ENCODE data around the gene PMIS2. TPM values are rescaled to one million over a fixed set of nuclear protein-coding genes. Genes with fewer than 3 reads are reported as not detected.
A peak's percentile ranks its signal among the peaks of the same experiment; 100 is the strongest.

PMIS2 gene
- polyA plus RNA-seq (2013, experiment 1 of 4) = not detected
- not detected for polyA plus RNA-seq (2013, experiment 2 of 4)
- not detected for polyA plus RNA-seq (2013, experiment 3 of 4)
- polyA plus RNA-seq (2013, experiment 4 of 4) = not detected

- WGBS, 2 experiments = 81 to 83% methylated on average over 16 of the region's 16 CpGs
- Histone ChIP-seq H3K27me3 (ENCODE audit: control insufficient read depth, insufficient read depth, low read length, poor library complexity, severe bottlenecking) (peaks cover 8% of the 10 kb centered on the region), H3K9me3 (ENCODE audit: control insufficient read depth, low read length) (no peaks in the 10 kb centered on the region), H3K4me1 (ENCODE audit: control insufficient read depth, insufficient read depth, low read length) (no peaks in the 10 kb centered on the region), H3K27ac (ENCODE audit: insufficient read depth, low read depth, low read length, poor library complexity, severe bottlenecking) (no peak within 1 kb of the TSS), H3K36me3 (ENCODE audit: control insufficient read depth, insufficient read depth, low read length) (no peaks in the 10 kb centered on the region), H3K4me3 (ENCODE audit: insufficient read depth, low read depth, low read length) (no peak within 1 kb of the TSS)
These were observed at the start of gene PMIS2 for GRCh38 chr19:35585848-35586247. TSS of gene PMIS2 (plus strand) at chr19:35586173. CDS start at chr19:35586260, 87 bp downstream.

GRCh38 chr19:35539314-35539713 is 46.7 kb upstream of the PMIS2 start:
- Histone ChIP-seq H3K4me1 (ENCODE audit: control insufficient read depth, insufficient read depth, low read length) (peaks cover 1% of the 10 kb centered on the region), H3K9me3 (ENCODE audit: control insufficient read depth, low read length) (no peaks in the 10 kb centered on the region), H3K27me3 (ENCODE audit: control insufficient read depth, insufficient read depth, low read length, poor library complexity, severe bottlenecking) (no peaks in the 10 kb centered on the region), H3K4me3 (ENCODE audit: insufficient read depth, low read depth, low read length) (no peak overlapping the region), H3K27ac (ENCODE audit: insufficient read depth, low read depth, low read length, poor library complexity, severe bottlenecking) (no peak overlapping the region), H3K36me3 (ENCODE audit: control insufficient read depth, insufficient read depth, low read length) (no peaks in the 10 kb centered on the region)
- 82 to 83% methylated on average over 5 to 6 of the region's 6 CpGs for WGBS, 2 experiments

GRCh38 chr19:35539850-35540249 is 46.1 kb upstream of the PMIS2 start:
- Histone ChIP-seq H3K4me1 (ENCODE audit: control insufficient read depth, insufficient read depth, low read length) (peaks cover 4% of the 10 kb centered on the region), H3K36me3 (ENCODE audit: control insufficient read depth, insufficient read depth, low read length) (no peaks in the 10 kb centered on the region), H3K4me3 (ENCODE audit: insufficient read depth, low read depth, low read length) (no peak overlapping the region), H3K27ac (ENCODE audit: insufficient read depth, low read depth, low read length, poor library complexity, severe bottlenecking) (no peak overlapping the region), H3K27me3 (ENCODE audit: control insufficient read depth, insufficient read depth, low read length, poor library complexity, severe bottlenecking) (no peaks in the 10 kb centered on the region), H3K9me3 (ENCODE audit: control insufficient read depth, low read length) (no peaks in the 10 kb centered on the region)
- WGBS, 2 experiments = 92% methylated on average over 12 of the region's 12 CpGs

- Histone ChIP-seq H3K9me3 (ENCODE audit: control insufficient read depth, low read length) (no peaks in the 10 kb centered on the region), H3K4me1 (ENCODE audit: control insufficient read depth, insufficient read depth, low read length) (peaks cover 4% of the 10 kb centered on the region), H3K27me3 (ENCODE audit: control insufficient read depth, insufficient read depth, low read length, poor library complexity, severe bottlenecking) (no peaks in the 10 kb centered on the region), H3K36me3 (ENCODE audit: control insufficient read depth, insufficient read depth, low read length) (no peaks in the 10 kb centered on the region), H3K27ac (ENCODE audit: insufficient read depth, low read depth, low read length, poor library complexity, severe bottlenecking) (no peak overlapping the region), H3K4me3 (ENCODE audit: insufficient read depth, low read depth, low read length) (no peak overlapping the region)
- 91 to 92% methylated on average over 7 of the region's 7 CpGs for WGBS, 2 experiments
These were observed 45.5 kb upstream of the PMIS2 start for GRCh38 chr19:35540356-35540927.

GRCh38 chr19:35542209-35542608 is 43.8 kb upstream of the PMIS2 start:
- Histone ChIP-seq H3K27me3 (ENCODE audit: control insufficient read depth, insufficient read depth, low read length, poor library complexity, severe bottlenecking) (no peaks in the 10 kb centered on the region), H3K27ac (ENCODE audit: insufficient read depth, low read depth, low read length, poor library complexity, severe bottlenecking) (no peak overlapping the region), H3K4me3 (ENCODE audit: insufficient read depth, low read depth, low read length) (no peak overlapping the region), H3K9me3 (ENCODE audit: control insufficient read depth, low read length) (no peaks in the 10 kb centered on the region), H3K36me3 (ENCODE audit: control insufficient read depth, insufficient read depth, low read length) (no peaks in the 10 kb centered on the region), H3K4me1 (ENCODE audit: control insufficient read depth, insufficient read depth, low read length) (peaks cover 8% of the 10 kb centered on the region)
- 95 to 96% methylated on average over 11 of the region's 11 CpGs for WGBS, 2 experiments

- Histone ChIP-seq H3K4me1 (ENCODE audit: control insufficient read depth, insufficient read depth, low read length) (peaks cover 8% of the 10 kb centered on the region), H3K27me3 (ENCODE audit: control insufficient read depth, insufficient read depth, low read length, poor library complexity, severe bottlenecking) (no peaks in the 10 kb centered on the region), H3K9me3 (ENCODE audit: control insufficient read depth, low read length) (no peaks in the 10 kb centered on the region), H3K27ac (ENCODE audit: insufficient read depth, low read depth, low read length, poor library complexity, severe bottlenecking) (no peak overlapping the region), H3K36me3 (ENCODE audit: control insufficient read depth, insufficient read depth, low read length) (no peaks in the 10 kb centered on the region), H3K4me3 (ENCODE audit: insufficient read depth, low read depth, low read length) (no peak overlapping the region)
- WGBS, 2 experiments = 95 to 96% methylated on average over 15 of the region's 15 CpGs
These were observed 42.5 kb upstream of the PMIS2 start for GRCh38 chr19:35543280-35544109.

GRCh38 chr19:35544110-35544802 is 41.7 kb upstream of the PMIS2 start:
- H3K4me1 ChIP-seq (ENCODE audit: control insufficient read depth, insufficient read depth, low read length) = peaks cover 8% of the 10 kb centered on the region
- no peaks in the 10 kb centered on the region for H3K27me3 ChIP-seq (ENCODE audit: control insufficient read depth, insufficient read depth, low read length, poor library complexity, severe bottlenecking)
- no peaks in the 10 kb centered on the region for H3K36me3 ChIP-seq (ENCODE audit: control insufficient read depth, insufficient read depth, low read length)
- 72 to 78% methylated on average over 3 of the region's 3 CpGs for WGBS, 2 experiments
- peak overlapping the region; percentile 73 for H3K4me3 ChIP-seq (ENCODE audit: insufficient read depth, low read depth, low read length)
- H3K27ac ChIP-seq (ENCODE audit: insufficient read depth, low read depth, low read length, poor library complexity, severe bottlenecking) = no peak overlapping the region
- no peaks in the 10 kb centered on the region for H3K9me3 ChIP-seq (ENCODE audit: control insufficient read depth, low read length)

- Histone ChIP-seq H3K4me1 (ENCODE audit: control insufficient read depth, insufficient read depth, low read length) (peaks cover 8% of the 10 kb centered on the region), H3K9me3 (ENCODE audit: control insufficient read depth, low read length) (no peaks in the 10 kb centered on the region), H3K4me3 (ENCODE audit: insufficient read depth, low read depth, low read length) (peak within 1 kb of the TSS; percentile 73), H3K36me3 (ENCODE audit: control insufficient read depth, insufficient read depth, low read length) (no peaks in the 10 kb centered on the region), H3K27ac (ENCODE audit: insufficient read depth, low read depth, low read length, poor library complexity, severe bottlenecking) (no peak within 1 kb of the TSS), H3K27me3 (ENCODE audit: control insufficient read depth, insufficient read depth, low read length, poor library complexity, severe bottlenecking) (no peaks in the 10 kb centered on the region)
- 0% methylated on average over 85 of the region's 85 CpGs for WGBS, 2 experiments
These were observed 40.7 kb upstream of the PMIS2 start, which contains the start of gene TMEM147 for GRCh38 chr19:35545001-35545854. TSS of gene TMEM147 (plus strand) at chr19:35545626. CDS start at chr19:35545740, 114 bp downstream.

GRCh38 chr19:35545855-35546381 is 40.1 kb upstream of the PMIS2 start:
- Histone ChIP-seq H3K4me3 (ENCODE audit: insufficient read depth, low read depth, low read length) (peak overlapping the region; percentile 73), H3K27ac (ENCODE audit: insufficient read depth, low read depth, low read length, poor library complexity, severe bottlenecking) (no peak overlapping the region), H3K36me3 (ENCODE audit: control insufficient read depth, insufficient read depth, low read length) (no peaks in the 10 kb centered on the region), H3K9me3 (ENCODE audit: control insufficient read depth, low read length) (no peaks in the 10 kb centered on the region), H3K4me1 (ENCODE audit: control insufficient read depth, insufficient read depth, low read length) (peaks cover 8% of the 10 kb centered on the region), H3K27me3 (ENCODE audit: control insufficient read depth, insufficient read depth, low read length, poor library complexity, severe bottlenecking) (no peaks in the 10 kb centered on the region)
- WGBS, 2 experiments = 7% methylated on average over 27 of the region's 27 CpGs

Measured in ectodermal cell (in vitro differentiated cells).